RPMI7951 (cell line): ENCODE measurements around the gene ATP5F1B. TPM values are rescaled to one million over a fixed set of nuclear protein-coding genes. Genes with fewer than 3 reads are reported as not detected.

Experiments
- DNase-seq: peaks from one replicate; pipeline ENCODE4 v3.0.0-alpha.2; 2012; ENCODE audit warnings: low read depth
- total RNA-seq: library from RNA; depleted of rRNA; stranded (reverse); fragments of >200 nt; shearing (Covaris generic); gene quantifications from 2 replicates; pipeline ENCODE4 v1.2.3, GENCODE V29; 2014; rRNA removed

ATP5F1B gene
- total RNA-seq, 1 experiment from 2014 or later = 475 TPM

DNA sequence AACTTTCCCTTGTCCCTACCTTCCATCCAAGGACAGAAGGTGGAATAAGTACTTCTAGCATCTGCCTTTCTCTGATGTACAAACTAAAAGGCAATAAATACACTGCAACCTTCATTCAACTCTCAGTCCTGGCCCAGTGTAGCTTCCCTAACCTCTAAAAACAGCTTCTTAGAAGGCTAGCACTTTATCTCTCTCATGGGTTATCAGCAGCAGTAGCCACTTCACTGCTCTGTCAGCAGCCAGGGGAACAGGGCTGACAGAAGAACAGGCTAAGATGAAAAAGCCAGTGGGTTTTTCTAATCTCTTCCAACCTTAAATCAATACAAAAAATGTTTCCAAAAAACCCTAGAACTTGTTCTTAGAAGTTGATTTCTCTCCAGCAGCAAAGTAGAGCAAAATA, 28.9 kb downstream of the ATP5F1B start:
- DNase-seq = no peak

DNA sequence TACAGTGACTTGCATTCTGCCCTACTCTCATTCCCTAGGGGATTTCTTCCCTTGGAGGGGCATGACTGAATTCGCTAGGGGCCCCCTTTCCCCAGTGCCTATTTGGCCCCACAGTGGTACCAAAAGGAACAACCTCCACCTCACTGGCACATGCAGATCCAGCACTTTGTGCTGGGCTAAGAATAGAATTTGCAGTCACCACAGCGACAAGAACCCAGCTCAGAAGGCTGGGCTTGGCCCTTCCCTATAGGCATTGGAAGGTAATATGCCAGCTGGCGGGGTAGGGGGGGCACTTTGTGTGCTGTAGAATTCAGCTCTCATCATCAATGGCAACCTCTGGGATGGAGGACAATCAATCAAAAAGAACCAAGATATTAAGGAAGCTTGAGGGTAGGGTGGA, 29.5 kb downstream of the ATP5F1B start:
- DNase-seq = no peak

DNA sequence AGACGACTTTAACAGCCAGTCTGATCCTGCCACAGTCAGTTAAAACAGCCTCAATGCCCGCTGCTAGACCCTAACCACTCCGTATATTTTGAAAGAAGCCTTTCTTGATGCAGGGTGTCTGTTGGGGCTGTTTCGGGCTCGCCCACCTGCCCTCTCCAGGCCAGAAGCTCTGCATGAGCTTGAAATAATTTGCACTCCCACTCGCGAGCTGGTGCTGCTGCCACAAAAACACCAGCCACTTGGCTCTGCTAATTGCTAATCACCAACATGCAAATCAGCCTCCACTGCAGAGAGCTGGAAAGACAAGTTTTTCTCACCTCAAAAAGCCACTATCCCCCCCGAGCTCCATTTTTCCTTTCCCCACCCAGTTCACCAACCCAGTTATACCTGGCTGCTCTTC, 31.2 kb downstream of the ATP5F1B start:
- DNase-seq = no peak

DNA sequence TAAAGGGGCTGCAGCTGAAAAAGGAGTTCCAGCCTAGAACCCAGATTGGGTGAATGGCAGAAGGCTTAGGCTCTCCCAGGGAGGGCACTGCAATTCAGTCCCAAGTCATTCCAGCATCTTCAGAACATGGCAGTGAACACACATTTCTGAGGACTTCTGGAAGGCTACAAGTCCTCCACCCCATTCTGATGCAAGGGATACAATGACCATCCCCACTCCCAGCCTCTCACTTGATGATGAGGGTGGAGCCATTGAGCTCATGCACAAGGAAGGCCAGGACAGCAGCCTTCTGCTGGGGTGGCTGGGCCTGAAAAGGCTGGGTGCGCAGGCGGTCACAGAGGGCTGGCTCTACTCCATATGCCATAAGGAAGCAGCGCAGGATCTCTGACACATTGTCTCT, 41.4 kb downstream of the ATP5F1B start:
- DNase-seq = no peak

DNA sequence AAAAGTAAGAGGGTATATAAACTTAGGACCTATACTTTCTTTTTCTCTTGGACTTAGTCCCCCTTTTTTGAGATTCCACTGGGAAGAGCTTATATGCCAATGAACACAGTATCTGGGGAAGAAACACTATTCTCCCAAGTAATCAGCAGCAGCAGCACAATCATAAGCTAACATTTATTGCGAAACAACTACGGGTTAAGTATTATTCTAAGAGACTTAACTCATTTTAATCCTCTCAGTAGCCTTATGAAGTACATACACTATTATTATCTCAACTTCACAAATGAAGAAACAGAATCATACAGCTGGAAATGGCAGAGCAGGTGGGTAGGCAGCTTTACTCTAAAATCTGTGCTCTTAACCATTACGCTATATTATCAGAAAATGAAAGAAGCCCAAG, 43.5 kb downstream of the ATP5F1B start:
- DNase-seq = no peak

DNA sequence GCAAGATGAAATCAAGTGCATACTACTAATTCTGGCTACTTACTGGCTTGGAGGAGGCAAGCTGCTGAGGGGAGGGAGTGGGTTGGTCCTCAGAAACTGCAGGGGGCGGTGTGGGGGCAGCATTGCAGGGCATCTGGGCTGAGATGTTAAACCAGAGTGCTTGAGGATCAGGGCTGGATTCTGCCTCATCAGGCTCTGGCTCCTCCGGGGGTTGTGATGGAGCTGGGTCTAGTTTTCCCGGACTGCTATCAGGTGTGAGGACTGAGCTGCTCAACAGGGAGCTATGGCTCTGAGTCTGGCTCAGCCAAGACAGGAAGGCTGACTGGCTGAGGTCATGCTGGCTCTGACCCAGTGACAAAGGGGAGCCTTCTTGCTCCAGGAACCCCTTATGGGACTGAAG, 44.3 kb downstream of the ATP5F1B start:
- DNase-seq = no peak

DNA sequence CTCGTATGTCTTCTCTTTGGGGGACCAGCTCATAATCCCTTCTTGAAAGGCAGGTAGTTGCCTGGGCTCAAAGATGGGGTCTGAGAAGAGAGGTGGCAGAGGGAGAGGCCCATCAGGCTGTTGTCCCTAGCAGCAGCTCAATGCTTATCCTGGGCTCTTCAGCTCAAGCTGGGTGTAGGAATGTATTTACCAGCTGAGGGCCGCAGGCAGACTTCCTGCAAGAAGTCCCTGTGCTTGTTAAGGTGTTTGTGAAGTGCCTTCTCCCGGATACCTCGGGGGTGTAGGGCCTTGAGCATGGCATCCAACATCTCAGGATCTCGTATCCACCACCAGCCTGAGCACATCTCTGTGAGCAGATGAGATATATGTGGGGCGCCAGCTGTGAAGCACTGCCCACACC, 45.0 kb downstream of the ATP5F1B start:
- no peak for DNase-seq

DNA sequence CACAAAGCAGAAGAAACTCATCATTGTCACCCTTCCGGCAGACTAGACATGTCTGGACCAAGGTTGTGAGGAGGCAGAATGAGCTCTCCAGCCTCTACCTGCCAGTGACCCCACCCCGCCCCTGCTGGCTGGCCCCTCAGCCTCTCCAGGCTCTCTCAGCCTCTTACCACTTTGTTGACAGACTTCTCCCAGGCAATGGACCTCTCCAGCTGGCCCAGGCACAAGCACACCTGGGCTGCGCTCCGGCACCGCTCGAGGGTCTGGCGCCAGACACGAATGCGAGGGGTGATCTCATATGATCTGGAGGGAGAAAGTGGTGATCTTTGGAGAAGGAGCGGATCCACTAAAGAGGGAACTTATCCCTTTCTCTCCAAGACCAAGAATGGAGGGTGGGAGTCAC, 46.0 kb downstream of the ATP5F1B start:
- DNase-seq = no peak

DNA sequence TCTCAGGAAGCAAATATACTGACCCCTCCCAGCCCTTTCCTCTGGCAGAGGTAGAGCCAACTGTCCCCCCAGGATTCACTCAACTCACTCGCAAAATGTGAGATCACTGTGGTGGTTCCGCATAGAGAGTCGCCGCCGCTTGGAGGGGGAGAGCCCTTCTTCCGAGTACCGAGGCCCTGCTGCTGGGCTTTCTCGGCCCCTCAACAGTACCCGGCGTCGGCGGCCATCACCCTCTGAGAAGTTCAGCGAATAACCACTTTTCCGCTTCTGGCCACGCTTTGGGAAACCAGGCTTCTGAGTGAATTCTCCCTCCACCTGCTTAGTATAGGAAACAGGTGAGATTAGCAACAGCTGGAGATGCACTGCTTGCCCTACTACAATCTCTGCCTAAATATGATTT, 46.7 kb downstream of the ATP5F1B start:
- DNase-seq = no peak

DNA sequence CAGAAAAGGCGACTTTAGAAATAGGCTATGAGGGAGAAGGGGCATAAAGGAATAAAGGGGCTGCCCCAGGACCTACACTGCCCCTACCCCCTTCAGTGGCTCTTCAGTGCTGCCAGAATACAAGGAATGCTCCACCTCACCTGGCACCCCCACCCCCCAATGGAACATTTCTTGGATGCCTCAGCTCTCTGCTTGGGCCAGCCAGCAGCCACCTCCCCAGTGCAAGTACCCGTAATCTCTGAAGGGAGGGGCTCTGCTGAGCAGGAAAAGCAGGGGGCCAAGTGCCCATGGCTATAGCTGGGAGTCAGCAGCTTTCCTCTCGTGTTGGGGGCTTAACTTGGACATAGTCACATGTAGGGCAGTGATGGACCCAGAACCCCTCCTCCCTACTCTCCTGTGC, 49.0 kb downstream of the ATP5F1B start:
- no peak for DNase-seq

DNA sequence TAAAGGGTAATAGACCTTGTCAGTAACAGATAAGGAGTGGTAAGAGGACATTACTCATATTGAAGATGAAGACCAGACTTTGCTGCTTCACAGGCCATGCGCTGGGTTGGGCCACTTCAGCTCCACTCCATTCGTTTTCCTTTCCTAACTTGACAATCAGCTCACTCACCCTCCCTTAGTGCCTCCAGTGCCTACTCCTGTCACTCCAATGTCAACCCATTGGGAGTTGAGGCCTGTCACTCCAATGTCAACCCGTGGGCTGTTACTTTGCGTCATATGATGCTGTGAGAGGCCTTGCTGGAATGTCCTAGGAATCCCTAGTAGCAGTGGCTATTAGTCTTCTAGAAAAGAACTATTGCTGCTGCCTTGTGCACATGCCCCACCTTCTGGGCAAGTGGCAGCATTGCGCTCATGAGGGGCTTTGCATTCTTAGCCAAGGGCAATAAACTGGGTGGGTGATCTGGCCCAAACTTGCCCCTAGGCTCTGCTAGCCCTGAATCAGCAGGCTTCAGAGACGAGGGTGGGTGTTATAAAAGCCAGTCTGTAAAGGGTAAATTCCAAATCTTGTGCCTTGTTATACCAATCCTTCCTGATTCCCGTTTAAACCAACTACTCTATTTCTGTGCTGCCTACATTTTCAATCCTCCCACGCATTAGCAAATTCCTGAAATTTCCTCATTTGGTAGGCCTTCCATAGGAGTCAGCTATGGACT, 51.7 kb downstream of the ATP5F1B start:
- DNase-seq = peak; percentile 54

DNA sequence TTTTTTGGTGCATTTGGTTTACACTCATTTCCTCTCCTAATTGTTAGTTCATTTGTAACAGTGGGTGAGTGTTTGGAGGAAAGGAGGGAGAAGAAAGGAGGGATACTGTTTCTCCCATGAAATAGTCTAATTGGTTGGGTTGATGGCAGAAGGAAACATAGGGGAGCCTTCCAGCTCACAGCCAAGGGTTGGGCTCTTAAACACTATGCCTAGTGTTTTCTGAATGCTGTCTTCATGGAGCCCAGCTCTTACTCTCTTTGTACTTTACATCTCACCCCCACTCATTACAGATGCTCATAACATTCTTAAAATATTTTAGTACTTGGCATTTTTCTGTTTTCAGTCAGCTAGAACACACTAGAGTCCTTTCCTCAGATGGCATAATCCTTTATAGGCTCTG, 53.8 kb downstream of the ATP5F1B start:
- DNase-seq = peak; percentile 40

DNA sequence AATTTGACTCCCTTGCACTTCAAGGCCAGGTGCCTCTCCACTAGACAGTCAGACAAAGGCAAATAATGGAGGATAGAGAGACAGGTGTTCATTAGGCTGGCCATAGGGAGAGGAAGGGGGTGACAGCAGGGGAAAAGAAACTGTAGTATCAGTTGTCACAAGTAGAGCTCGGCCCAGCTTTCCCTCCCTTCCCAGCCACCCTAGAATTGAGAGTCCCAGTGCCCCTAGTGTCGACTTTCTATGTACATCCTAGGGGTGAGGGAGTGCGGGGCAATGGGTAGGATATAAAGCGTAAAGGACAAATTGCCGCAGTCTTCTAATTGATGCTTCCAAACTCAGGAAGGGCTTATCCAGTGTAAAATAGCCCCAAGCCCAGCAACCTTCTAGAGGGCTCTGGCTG, 54.7 kb downstream of the ATP5F1B start:
- no peak for DNase-seq

DNA sequence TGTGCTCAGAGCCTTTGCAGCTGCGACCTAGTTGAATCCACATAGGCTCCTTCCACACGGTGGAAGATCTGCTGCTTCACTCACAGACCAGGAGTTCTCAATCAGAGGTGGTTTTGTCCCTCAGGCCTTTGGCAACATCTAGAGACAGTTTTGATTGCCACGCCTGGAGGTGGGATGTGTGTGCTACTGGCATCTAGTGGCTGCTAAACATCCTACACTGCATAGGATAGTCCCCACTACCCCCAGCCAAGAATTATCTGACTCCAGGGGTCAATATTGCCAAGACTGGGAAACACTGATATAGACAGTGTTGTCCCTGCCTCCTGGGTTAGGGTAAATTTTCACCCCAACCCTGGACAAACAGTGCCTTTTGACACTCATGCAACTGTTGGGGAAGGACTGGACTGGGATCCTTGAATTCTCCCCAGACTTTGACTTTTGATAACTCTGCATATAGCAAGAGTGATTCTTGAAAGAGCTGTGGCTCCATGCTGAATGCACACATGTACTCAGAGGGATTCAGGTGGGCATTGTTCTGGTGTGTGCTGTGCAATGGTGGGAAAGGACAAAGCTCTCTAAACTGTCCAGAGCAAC, 55.5 kb downstream of the ATP5F1B start:
- peak; percentile 20 for DNase-seq

DNA sequence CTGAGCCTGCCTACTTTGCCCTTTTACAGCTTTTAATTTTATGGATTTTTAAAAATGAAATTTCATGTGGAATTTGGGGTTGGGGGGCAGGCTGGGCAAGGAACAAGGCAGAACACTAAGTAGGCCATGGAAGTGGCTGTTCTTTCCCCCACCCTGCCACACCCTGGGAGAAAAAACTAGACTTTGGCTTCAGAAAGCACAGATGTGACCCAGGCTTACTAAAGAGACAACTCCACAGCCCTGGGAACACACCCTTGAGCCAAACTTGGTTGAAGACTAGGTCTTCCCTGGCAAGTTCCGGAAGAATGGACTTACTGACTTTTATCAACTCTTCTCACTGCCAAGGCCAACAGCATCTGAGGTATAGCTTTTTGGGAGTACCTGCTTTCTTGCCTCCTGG, 56.0 kb downstream of the ATP5F1B start:
- DNase-seq = no peak

Other genes with a start within 250 kb of the ATP5F1B start
- 7.6 and 8.1 TPM in 2 replicates for gene TIMELESS, start 196.6 kb downstream of the ATP5F1B start, total RNA-seq
- 0.24 and 0.29 TPM in 2 replicates for gene MIP, start 191.3 kb downstream of the ATP5F1B start, total RNA-seq
- 2.2 and 2.5 TPM in 2 replicates for gene SPRYD4, start 177.4 kb downstream of the ATP5F1B start, total RNA-seq
- 0.20 TPM in 1 of 2 replicates, not detected in the other for gene GLS2, start 157.8 kb downstream of the ATP5F1B start, total RNA-seq
- 6.7 and 7.1 TPM in 2 replicates for gene RBMS2, start 124.2 kb downstream of the ATP5F1B start, total RNA-seq
- 9.9 and 19.6 TPM in 2 replicates for gene BAZ2A, start 15.7 kb downstream of the ATP5F1B start, total RNA-seq
- gene PTGES3, start 42.3 kb upstream of the ATP5F1B start, total RNA-seq = 153 and 184 TPM in 2 replicates
- 1,161 and 1,310 TPM in 2 replicates for gene NACA, start 79.3 kb upstream of the ATP5F1B start, total RNA-seq
- gene PRIM1, start 106.3 kb upstream of the ATP5F1B start, total RNA-seq = 23.3 and 25.6 TPM in 2 replicates
- gene HSD17B6, start 117.3 kb upstream of the ATP5F1B start, total RNA-seq = 1.3 and 1.7 TPM in 2 replicates